ENCODE results near the gene PPM1M.

Gene PPM1M

DNA sequence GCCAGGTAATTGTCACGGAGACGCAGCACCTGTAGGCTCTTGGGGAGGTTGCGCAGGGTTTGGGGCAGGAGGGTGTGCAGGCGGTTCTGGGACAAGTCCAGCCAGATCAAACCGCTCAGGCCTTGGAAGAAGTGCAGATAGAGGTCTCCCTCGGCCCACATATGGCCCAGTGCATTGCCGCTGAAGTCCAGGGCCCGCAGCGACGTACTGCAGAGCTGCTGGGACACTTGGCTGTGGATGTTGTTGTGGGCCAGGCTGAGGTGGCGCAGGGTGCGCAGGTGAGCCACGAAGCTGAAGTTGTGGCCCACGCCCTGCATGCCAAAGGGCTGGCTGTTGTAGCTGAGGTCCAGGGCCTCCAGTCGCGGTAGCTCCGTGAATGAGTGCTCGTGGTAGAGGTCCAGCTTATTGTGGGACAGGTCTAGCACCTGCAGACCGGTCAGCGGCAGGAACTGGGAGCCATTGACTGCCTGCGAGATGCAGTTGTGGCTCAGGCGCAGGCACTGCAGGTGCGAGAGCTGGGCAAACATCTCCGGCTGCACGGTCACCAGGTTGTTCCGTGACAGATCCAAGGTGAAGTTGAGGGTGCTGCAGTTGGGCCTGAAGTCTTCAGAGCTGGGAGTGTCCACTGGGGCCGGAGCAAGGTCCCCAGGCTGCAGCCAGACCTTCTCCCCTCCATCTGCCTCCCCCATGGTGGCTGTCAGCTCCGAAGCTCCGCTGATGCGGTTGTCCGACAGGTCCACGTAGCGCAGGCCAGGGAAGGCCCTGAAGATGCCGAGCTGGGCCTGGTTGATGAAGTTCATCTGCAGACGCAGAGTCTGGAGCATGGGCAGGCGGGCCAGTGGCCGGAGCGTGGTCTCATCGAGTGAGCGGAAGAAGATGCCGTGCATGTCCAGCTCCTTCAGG lies 23.0 kb upstream of the PPM1M start:
- no peak overlapping the region for H3K27ac ChIP-seq (ENCODE audit: low read depth, low read length)
- H3K4me3 ChIP-seq (ENCODE audit: low read depth in 1 of 5, low read length in 5 of 5): peak overlapping the region in 1 of 5 donors; percentile 4
- H3K4me1 ChIP-seq (ENCODE audit: control insufficient read depth in 5 of 5, insufficient read depth in 5 of 5, low read length in 5 of 5): peaks cover 7 to 52% (median 38%) of the 10 kb centered on the region in 5 donors
- peaks cover 0 to 17% (median 1%) of the 10 kb centered on the region in 5 donors for H3K36me3 ChIP-seq (ENCODE audit: control insufficient read depth in 5 of 5, insufficient read depth in 5 of 5, low read length in 5 of 5)
- no peaks in the 10 kb centered on the region for H3K27me3 ChIP-seq (ENCODE audit: control insufficient read depth in 5 of 5, insufficient read depth in 4 of 5, low read length in 5 of 5)
- no peaks in the 10 kb centered on the region for H3K9me3 ChIP-seq (ENCODE audit: control insufficient read depth in 5 of 5, low read length in 5 of 5)
- peak overlapping the region in 1 of 5 donors; percentile 23 for H3K9ac ChIP-seq (ENCODE audit: low read length in 5 of 5)

DNA sequence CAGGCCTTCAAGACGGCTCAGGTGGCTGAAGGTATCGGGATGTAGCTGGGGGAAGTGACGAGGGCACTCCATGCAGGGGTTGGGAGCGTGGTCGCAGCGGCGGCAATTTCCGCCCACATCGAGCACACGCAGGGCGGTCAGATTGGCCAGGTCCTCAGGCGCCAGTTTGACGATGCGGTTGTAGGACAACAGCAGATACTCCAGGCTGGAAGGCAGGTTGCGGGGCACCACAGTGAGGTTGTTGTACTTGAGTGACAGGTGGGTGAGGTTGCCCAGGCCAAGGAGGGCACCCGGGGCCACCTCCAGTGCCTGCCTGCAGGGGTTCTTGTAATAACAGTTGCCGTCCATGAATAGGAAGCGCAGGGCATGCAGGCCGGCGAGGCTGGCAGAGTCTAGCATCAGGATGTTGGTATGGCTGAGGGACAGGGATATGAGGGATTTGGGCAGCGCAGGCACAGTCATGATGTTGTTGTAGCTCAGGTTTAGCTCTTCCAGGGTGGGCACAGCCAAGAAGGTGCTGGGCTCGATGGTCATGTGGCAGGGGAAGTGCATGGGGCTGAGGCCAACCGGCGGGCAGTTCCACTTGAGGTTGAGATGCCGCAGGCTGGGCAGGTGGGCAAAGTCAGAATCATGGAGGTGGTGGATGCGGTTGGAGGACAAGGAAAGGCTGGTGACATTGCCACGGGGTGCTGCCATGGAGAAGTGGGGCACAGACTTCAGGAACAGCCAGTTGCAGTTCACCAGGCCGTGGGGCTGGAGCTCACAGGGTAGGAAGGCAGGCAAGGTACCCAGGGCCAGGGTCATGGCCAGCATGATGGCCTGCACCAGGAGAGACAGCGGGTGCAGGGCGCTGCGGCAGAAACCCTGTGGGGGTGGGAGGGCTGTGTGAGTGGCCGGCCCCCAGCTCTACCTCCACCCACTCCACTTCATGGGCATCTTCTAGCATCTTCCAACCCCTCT lies 21.8 kb upstream of the PPM1M start:
- peaks cover 0 to 28% (median 12%) of the 10 kb centered on the region in 5 donors for H3K36me3 ChIP-seq (ENCODE audit: control insufficient read depth in 5 of 5, insufficient read depth in 5 of 5, low read length in 5 of 5)
- H3K27ac ChIP-seq (ENCODE audit: low read depth, low read length): no peak overlapping the region
- no peak overlapping the region for H3K9ac ChIP-seq (ENCODE audit: low read length in 5 of 5)
- peaks cover 3 to 40% (median 29%) of the 10 kb centered on the region in 5 donors for H3K4me1 ChIP-seq (ENCODE audit: control insufficient read depth in 5 of 5, insufficient read depth in 5 of 5, low read length in 5 of 5)
- H3K4me3 ChIP-seq (ENCODE audit: low read depth in 1 of 5, low read length in 5 of 5): no peak overlapping the region
- H3K9me3 ChIP-seq (ENCODE audit: control insufficient read depth in 5 of 5, low read length in 5 of 5): no peaks in the 10 kb centered on the region
- H3K27me3 ChIP-seq (ENCODE audit: control insufficient read depth in 5 of 5, insufficient read depth in 4 of 5, low read length in 5 of 5): no peaks in the 10 kb centered on the region

DNA sequence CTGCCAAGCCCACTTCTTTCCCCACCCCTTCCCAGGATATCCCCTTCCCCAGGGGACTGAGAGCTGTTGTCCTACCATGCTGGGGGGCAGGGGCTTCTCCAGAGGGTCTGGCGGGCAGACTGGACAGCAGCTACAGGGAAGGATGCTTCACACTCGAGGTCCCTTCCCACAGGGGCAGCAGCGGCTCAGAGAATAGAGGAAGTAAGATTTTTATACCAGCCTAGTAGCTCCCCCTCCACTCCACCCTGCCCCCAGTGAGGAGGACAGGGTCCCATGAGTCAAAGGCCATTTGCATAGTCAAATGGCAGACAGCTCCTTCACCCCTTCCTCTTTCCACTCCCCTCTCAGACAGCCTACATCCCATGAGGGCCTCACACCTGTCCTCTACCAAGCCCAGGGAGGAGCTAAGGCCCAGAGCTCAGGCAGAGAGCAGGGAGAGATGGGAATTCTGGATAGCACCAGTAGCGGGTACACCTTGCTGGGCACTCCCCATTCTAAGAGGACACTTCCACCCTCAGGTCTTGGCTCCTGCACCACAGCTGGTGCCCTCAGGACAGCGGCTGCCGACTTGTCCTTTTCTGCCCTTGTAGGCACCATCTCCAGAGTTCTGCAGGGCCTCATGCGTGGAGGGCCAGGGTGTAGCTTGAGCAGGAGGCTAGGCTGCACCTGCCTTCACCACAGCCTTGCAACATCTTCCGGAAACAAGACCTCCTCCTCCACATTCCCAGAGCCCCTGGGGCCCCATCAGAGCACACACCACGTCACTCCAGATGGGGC lies 19.9 kb upstream of the PPM1M start, which contains the start of gene TLR9:
Gene TLR9, minus strand, starts transcription at position 194 of the 777 bp plus-strand sequence. Its CDS starts 116 bp downstream, at position 78.
- Histone ChIP-seq H3K36me3 (ENCODE audit: control insufficient read depth in 5 of 5, insufficient read depth in 5 of 5, low read length in 5 of 5) (peaks cover 0 to 48% (median 31%) of the 10 kb centered on the region in 5 donors), H3K4me3 (ENCODE audit: low read depth in 1 of 5, low read length in 5 of 5) (no peak within 1 kb of the TSS), H3K27me3 (ENCODE audit: control insufficient read depth in 5 of 5, insufficient read depth in 4 of 5, low read length in 5 of 5) (no peaks in the 10 kb centered on the region), H3K9ac (ENCODE audit: low read length in 5 of 5) (no peak within 1 kb of the TSS), H3K4me1 (ENCODE audit: control insufficient read depth in 5 of 5, insufficient read depth in 5 of 5, low read length in 5 of 5) (peaks cover under 1 to 23% (median 19%) of the 10 kb centered on the region in 5 donors), H3K9me3 (ENCODE audit: control insufficient read depth in 5 of 5, low read length in 5 of 5) (no peaks in the 10 kb centered on the region), H3K27ac (ENCODE audit: low read depth, low read length) (no peak within 1 kb of the TSS)

DNA sequence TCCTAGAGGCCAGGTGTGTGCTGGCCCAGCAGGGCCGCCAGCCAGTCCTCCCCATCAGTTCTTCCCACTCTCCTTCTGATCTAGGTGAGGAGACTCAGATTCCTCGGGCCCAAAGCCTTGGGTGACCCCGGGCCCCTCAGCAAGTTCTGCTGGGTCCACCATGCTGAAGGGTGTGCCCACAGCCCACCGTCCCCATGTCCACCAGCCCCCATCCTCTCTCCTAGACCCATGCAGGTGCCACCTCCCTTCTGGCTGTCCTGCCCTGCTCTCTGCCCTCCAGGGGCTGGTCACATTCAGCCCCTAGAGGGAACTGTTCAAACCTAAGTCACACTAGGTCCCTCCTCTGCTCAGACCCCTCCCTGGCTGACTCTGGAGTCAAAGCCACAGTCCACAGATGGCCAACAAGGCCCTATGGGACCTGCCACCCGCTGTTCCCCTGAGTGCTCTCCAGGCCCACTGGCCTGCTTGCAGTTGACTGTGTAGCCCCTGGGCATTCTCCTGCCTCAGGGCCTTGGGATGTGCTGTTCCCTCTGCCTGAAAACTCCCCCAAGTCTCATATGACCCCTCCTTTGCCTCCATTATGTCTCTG lies 19.2 kb upstream of the PPM1M start:
- Histone ChIP-seq H3K9me3 (ENCODE audit: control insufficient read depth in 5 of 5, low read length in 5 of 5) (no peaks in the 10 kb centered on the region), H3K27me3 (ENCODE audit: control insufficient read depth in 5 of 5, insufficient read depth in 4 of 5, low read length in 5 of 5) (no peaks in the 10 kb centered on the region), H3K4me3 (ENCODE audit: low read depth in 1 of 5, low read length in 5 of 5) (no peak overlapping the region), H3K4me1 (ENCODE audit: control insufficient read depth in 5 of 5, insufficient read depth in 5 of 5, low read length in 5 of 5) (peaks cover 0 to 16% (median 13%) of the 10 kb centered on the region in 5 donors), H3K36me3 (ENCODE audit: control insufficient read depth in 5 of 5, insufficient read depth in 5 of 5, low read length in 5 of 5) (peaks cover 0 to 54% (median 38%) of the 10 kb centered on the region in 5 donors), H3K9ac (ENCODE audit: low read length in 5 of 5) (no peak overlapping the region), H3K27ac (ENCODE audit: low read depth, low read length) (no peak overlapping the region)

DNA sequence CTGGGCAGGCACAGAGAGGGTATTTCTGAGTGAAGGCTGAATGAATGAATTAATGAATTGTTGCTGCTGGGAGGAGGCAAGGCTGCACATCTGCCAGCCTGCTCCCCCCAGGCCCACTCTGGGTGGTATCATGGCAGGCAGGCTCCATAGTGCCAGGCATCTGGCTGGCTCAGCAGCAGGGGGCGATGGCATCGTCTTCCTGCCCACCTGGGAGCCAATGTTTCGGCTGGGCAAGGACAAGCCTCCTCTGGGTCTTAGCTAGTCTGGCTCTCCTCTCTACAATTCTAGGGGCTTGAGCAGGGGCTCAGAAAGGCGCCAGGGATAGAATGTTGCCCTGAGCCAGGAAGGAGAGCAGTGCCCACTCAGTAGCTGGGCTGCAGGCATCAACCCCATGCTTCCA lies 18.4 kb upstream of the PPM1M start:
- Histone ChIP-seq H3K9ac (ENCODE audit: low read length in 5 of 5) (no peak overlapping the region), H3K36me3 (ENCODE audit: control insufficient read depth in 5 of 5, insufficient read depth in 5 of 5, low read length in 5 of 5) (peaks cover 0 to 62% (median 46%) of the 10 kb centered on the region in 5 donors), H3K9me3 (ENCODE audit: control insufficient read depth in 5 of 5, low read length in 5 of 5) (no peaks in the 10 kb centered on the region), H3K4me1 (ENCODE audit: control insufficient read depth in 5 of 5, insufficient read depth in 5 of 5, low read length in 5 of 5) (peaks cover 0 to 16% (median 12%) of the 10 kb centered on the region in 5 donors), H3K27me3 (ENCODE audit: control insufficient read depth in 5 of 5, insufficient read depth in 4 of 5, low read length in 5 of 5) (no peaks in the 10 kb centered on the region), H3K27ac (ENCODE audit: low read depth, low read length) (no peak overlapping the region), H3K4me3 (ENCODE audit: low read depth in 1 of 5, low read length in 5 of 5) (no peak overlapping the region)

DNA sequence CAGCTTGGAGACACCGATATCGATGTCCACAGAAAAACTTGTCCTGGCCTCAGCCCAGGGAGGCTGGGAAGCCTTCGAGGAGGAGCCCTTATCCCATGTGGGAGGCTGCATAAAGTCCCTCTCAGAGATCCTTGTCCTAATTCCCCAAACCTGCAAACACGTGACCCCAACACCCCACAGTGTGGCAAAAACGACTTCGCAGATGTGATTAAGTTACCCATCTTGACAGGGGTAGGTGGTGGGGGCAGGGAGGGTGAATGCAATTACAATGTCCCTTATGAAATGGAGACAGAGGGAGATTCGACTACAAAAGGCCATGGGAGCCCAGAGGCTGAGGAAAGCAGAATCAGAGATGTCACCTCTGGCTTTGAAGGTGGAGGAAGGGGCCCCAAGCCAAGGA lies 17.8 kb upstream of the PPM1M start:
- H3K9me3 ChIP-seq (ENCODE audit: control insufficient read depth in 5 of 5, low read length in 5 of 5): no peaks in the 10 kb centered on the region
- H3K9ac ChIP-seq (ENCODE audit: low read length in 5 of 5): no peak overlapping the region
- no peaks in the 10 kb centered on the region for H3K27me3 ChIP-seq (ENCODE audit: control insufficient read depth in 5 of 5, insufficient read depth in 4 of 5, low read length in 5 of 5)
- H3K27ac ChIP-seq (ENCODE audit: low read depth, low read length): no peak overlapping the region
- H3K4me1 ChIP-seq (ENCODE audit: control insufficient read depth in 5 of 5, insufficient read depth in 5 of 5, low read length in 5 of 5): peaks cover 1 to 15% (median 13%) of the 10 kb centered on the region in 5 donors
- H3K4me3 ChIP-seq (ENCODE audit: low read depth in 1 of 5, low read length in 5 of 5): no peak overlapping the region
- peaks cover 0 to 64% (median 51%) of the 10 kb centered on the region in 5 donors for H3K36me3 ChIP-seq (ENCODE audit: control insufficient read depth in 5 of 5, insufficient read depth in 5 of 5, low read length in 5 of 5)

DNA sequence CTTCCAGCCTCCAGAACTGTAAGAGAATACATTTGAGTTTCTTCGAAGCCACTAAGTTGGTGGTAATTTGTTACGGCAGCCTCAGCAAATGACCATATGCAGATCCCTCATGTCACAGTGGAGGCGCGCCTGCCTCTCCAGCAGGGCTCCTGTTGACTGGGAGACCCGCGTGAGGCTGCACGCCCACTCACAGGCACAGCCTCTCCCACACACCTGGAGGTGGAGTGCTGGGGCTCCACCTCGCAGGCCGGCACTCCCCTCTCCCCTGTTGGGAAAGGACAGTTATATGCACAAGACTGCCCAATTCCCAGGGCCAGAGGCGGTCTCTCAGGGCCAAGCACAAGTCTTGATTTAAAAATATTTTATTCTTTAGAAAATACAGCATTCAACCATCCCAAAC lies 17.3 kb upstream of the PPM1M start:
- no peaks in the 10 kb centered on the region for H3K27me3 ChIP-seq (ENCODE audit: control insufficient read depth in 5 of 5, insufficient read depth in 4 of 5, low read length in 5 of 5)
- peaks cover 0 to 66% (median 51%) of the 10 kb centered on the region in 5 donors for H3K36me3 ChIP-seq (ENCODE audit: control insufficient read depth in 5 of 5, insufficient read depth in 5 of 5, low read length in 5 of 5)
- H3K4me3 ChIP-seq (ENCODE audit: low read depth in 1 of 5, low read length in 5 of 5): no peak overlapping the region
- no peak overlapping the region for H3K9ac ChIP-seq (ENCODE audit: low read length in 5 of 5)
- no peak overlapping the region for H3K27ac ChIP-seq (ENCODE audit: low read depth, low read length)
- H3K4me1 ChIP-seq (ENCODE audit: control insufficient read depth in 5 of 5, insufficient read depth in 5 of 5, low read length in 5 of 5): peaks cover 1 to 20% (median 17%) of the 10 kb centered on the region in 5 donors
- no peaks in the 10 kb centered on the region for H3K9me3 ChIP-seq (ENCODE audit: control insufficient read depth in 5 of 5, low read length in 5 of 5)

DNA sequence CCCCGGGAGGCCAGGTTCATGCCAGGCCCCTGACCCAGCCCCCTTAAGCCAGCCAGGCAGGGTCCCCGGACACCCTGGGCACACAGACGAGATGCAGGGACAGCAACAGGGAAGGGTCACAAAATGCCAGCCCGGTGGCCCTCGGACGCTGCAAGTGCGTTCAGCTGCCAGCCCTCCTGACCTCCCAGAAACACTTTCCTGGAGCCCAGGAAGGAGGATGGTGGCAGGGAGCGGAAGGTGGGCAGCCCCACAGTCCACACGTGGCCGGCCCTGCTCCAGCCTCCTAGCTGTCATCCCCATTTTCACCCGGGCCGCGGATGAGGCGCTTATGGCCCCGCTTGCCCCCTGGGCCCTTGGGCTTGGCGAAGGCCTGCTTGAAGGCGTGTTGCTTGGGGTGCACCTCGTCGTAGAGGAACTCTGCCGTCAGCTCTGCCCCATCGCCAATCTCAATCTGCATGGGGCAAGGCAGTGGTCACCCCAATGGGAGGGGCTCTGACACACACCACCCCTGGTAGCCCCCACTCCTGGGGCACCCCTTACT lies 16.7 kb upstream of the PPM1M start:
- Histone ChIP-seq H3K36me3 (ENCODE audit: control insufficient read depth in 5 of 5, insufficient read depth in 5 of 5, low read length in 5 of 5) (peaks cover 0 to 64% (median 51%) of the 10 kb centered on the region in 5 donors), H3K27ac (ENCODE audit: low read depth, low read length) (no peak overlapping the region)

DNA sequence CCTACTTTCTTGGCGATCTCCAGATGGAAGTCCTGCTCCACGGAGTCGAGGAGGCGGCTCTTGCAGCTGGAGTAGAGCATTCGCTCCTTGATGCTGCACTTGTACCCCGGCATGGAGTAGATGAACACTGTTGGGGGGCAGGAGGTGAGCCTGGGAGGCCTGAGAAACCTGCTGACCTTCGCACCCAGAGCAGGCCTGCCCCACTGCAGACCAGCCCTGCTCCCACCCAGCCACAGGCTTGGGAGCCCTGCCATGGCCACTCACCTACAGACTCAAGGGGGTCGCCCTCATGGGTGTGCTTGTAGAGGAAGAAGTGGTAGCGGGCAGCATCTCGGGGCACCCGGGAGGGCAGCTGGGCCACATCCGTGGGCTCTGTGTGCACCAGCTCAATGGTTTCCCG lies 15.9 kb upstream of the PPM1M start:
- Histone ChIP-seq H3K4me3 (ENCODE audit: low read depth in 1 of 5, low read length in 5 of 5) (no peak overlapping the region), H3K9ac (ENCODE audit: low read length in 5 of 5) (no peak overlapping the region), H3K27ac (ENCODE audit: low read depth, low read length) (no peak overlapping the region), H3K36me3 (ENCODE audit: control insufficient read depth in 5 of 5, insufficient read depth in 5 of 5, low read length in 5 of 5) (peaks cover 0 to 72% (median 58%) of the 10 kb centered on the region in 5 donors), H3K4me1 (ENCODE audit: control insufficient read depth in 5 of 5, insufficient read depth in 5 of 5, low read length in 5 of 5) (peaks cover 1 to 34% (median 28%) of the 10 kb centered on the region in 5 donors), H3K9me3 (ENCODE audit: control insufficient read depth in 5 of 5, low read length in 5 of 5) (no peaks in the 10 kb centered on the region), H3K27me3 (ENCODE audit: control insufficient read depth in 5 of 5, insufficient read depth in 4 of 5, low read length in 5 of 5) (no peaks in the 10 kb centered on the region)

More for the DNA sequence above, 16.7 kb upstream of the PPM1M start:
- H3K9ac ChIP-seq (ENCODE audit: low read length in 5 of 5): no peak overlapping the region
- peaks cover 1 to 26% (median 20%) of the 10 kb centered on the region in 5 donors for H3K4me1 ChIP-seq (ENCODE audit: control insufficient read depth in 5 of 5, insufficient read depth in 5 of 5, low read length in 5 of 5)
- no peak overlapping the region for H3K4me3 ChIP-seq (ENCODE audit: low read depth in 1 of 5, low read length in 5 of 5)
- H3K27me3 ChIP-seq (ENCODE audit: control insufficient read depth in 5 of 5, insufficient read depth in 4 of 5, low read length in 5 of 5): no peaks in the 10 kb centered on the region
- no peaks in the 10 kb centered on the region for H3K9me3 ChIP-seq (ENCODE audit: control insufficient read depth in 5 of 5, low read length in 5 of 5)
